DMS153 (cell line): Measurements from ENCODE around the gene KCNMA1.
"Not testable (repeated sequence)": the region's sequence is repeated elsewhere in the genome, so short reads cannot be mapped to it uniquely, and the experiment has no call there.

Experiments
- DNase-seq: peaks from one replicate; lab custom pipeline; 2025; lab: John Stamatoyannopoulos, UW

Gene KCNMA1

DNA sequence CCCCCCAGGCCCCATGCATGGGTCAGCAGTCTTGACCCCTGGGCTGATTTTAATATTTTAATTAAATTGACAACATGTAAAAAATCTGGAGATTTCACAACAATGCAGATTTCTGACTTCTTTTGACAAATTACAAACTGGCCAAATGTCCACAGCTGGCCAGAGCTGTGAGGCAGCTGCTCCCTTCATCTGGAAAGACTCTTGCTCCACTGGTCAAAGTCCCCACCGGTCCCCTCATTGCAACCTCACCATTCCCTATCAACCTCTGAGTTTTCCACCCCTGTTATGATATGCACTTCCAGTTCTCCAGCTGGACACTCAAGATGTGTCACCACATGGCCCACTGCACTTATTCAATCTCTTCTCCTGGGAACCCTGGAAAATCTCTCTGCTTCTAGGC lies 266.2 kb downstream of the KCNMA1 start:
- no peak for DNase-seq

DNA sequence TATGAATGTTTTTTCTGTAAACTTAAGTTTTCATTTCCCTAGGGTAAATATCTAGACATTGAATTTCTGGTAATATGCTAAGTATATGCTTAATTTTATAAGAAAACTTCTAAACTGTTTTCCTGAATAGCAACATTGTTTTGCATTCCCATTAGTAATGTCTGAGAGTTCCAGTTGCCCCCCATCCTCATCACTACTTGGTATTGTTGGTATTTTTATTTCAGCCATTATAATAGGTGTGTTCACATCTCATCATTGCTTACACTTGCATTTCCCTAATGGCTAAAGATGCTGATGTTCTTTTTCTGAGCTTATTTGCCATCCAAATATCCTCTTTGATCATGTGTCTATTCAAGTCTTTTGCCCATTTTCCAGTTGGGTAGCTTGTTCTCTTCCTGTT lies 269.6 kb downstream of the KCNMA1 start:
- DNase-seq: no peak

DNA sequence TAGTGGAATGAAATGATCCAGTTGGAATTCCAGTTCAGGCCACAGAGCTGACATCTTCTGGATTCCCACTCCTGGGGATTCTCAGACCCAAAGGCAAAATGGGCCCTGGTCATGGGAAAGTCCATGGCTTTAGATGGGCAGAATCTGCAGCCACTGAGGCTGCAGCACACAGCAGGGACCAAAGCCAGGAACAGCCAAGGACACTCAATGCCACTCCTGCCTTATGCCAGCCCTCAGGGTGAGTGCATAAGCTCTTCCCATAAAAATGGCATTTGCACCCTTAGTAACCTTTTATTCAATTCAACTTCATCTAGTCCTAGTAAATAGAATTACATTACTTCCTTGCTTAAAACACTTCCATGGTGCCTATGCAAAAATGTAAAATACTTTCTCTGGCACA lies 274.4 kb downstream of the KCNMA1 start:
- no peak for DNase-seq

DNA sequence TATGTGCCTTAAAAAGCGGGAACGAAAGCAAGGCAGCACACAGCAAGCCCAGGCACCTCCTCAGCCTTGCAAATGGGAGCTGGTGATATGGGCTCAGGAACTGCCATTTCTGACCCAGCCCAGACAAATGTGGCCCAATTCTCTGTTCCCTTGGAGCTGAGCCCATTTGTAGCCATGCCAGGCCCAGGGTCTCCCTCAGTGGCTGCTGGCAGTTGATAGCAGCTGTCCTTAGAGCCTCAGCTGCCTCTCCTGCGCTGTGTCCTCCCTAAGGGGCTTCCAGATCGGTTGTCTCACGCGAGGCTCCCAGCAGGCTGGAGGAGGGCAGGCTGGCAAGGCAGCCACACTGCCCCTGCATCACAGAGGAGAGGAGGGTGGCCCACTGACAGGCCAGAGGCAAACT lies 275.8 kb downstream of the KCNMA1 start:
- DNase-seq: no peak

DNA sequence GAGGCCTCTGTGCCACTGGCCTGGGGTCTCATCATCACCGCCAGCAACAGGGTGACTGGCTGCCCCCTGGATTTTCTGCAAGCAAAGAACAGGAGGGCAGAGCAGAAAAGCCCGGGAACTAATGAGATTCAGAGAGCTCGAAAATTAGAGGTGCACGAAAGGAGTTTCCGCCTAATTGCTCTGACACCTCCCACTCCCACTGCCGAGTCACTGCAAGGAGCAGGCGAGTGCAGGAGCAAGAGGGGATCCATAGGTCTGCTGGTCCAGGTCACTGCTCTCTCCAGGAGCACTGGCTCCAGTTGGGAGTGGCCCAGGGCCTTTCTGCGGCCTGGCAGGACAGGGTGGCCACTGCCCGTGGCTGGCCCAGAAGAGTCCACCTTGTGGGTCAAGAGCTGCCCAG lies 276.2 kb downstream of the KCNMA1 start:
- DNase-seq: no peak

DNA sequence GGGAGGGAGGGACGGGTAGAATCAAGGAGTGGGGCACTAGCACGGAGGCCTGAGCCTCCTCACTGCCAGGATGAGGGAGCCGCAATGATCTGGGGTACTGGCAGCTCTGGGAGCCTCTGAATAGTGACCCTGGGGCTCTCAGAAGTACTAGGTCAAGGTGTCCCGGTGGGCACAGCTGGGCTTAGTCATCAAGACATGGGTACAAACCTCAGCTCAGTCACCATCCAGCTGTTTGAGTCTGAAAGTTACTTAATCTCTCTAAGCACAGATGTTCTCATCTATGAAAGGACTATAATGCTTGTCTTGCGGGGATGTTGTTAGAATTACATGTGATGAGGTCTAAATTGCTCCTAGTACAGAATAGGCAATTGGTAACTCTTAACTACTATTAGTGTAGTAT lies 276.8 kb downstream of the KCNMA1 start:
- no peak for DNase-seq

DNA sequence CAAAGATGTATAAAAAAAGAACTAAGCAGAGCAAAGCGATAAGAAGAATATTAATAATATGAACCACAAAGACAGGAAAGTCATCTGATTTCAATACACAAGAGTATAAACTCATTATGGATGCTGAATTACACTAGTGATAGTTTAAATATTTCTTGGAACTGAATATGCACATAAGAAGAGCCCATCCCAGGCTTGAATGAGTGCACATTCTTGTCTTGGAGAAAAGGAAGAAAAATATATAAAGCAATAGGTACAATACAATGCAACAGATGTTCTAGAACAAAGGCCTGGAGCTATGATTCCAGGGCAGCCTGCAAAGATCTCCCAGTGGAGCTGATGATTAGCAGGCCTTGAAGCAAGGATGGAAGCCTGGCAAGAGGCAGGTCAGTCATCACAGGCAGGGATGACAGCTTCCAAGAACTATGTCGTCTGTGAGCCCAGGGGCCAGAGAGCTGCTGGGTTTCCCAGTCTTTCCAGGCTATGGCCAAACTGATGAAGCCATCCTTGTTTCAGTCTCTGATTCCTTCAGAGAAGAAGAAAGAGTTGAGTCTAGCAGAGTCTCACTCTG lies 277.6 kb downstream of the KCNMA1 start:
- DNase-seq: no peak

GRCh38 chr10:77359287-77359691 lies 278.3 kb downstream of the KCNMA1 start:
- DNase-seq: no peak

- no peak for DNase-seq
These were observed 279.0 kb downstream of the KCNMA1 start for GRCh38 chr10:77358656-77359055.

DNA sequence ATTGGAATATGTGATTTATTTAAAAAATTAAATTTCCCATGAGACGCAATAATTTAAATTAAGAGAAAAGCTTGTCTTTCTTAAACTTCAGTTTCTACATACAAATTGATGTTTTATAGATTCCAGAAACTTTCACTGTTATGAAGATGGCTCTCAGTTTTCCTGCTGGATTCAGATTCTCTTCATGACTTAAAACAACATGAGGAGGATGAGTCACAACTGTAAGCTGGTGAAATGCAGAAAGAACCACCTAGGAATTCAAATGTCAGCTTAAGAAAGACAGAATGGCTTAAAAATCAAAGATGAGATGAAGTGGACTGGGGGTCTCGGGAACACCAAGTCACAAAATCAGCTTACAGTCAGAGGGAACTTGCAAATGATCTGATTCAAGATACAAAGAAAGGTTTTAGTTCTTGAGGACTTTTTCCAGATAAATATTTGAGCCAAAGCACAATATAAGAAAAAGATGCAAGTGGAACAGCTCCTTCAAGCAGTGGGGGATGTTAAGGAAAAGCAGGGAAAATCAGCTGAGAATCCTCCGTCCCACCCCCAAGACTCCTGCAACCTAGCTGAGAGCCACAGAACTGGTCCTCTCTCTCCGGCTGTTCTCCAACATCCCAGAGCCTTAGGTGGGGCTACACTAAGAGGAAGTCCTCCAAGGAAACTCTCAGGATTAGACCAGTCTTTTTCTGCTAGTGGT lies 279.8 kb downstream of the KCNMA1 start:
- DNase-seq: no peak

GRCh38 chr10:77357185-77357584 lies 280.4 kb downstream of the KCNMA1 start:
- no peak for DNase-seq

- no peak for DNase-seq
These were observed 281.8 kb downstream of the KCNMA1 start for GRCh38 chr10:77355844-77356243.

GRCh38 chr10:77351386-77351785 lies 286.2 kb downstream of the KCNMA1 start:
- no peak for DNase-seq

DNA sequence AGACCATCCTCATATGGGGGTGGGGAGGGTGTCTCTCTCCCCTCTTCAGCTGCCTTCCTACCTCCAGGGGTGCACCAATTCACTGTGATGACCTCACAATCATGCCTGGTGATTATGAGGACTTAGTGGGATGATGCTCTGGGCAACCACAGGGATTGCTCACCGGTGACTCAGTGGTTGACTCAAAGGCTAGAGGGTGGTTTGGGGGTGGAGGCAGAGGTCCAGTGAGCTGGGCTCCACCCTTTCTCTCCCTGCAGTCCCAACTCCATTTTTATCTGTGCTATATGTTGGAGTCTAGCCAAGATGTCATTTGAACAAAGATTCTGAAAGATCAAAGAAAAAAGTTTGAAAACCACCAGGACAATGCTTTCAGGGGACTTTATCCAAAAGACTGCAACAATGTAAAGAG lies 286.9 kb downstream of the KCNMA1 start:
- DNase-seq: no peak

DNA sequence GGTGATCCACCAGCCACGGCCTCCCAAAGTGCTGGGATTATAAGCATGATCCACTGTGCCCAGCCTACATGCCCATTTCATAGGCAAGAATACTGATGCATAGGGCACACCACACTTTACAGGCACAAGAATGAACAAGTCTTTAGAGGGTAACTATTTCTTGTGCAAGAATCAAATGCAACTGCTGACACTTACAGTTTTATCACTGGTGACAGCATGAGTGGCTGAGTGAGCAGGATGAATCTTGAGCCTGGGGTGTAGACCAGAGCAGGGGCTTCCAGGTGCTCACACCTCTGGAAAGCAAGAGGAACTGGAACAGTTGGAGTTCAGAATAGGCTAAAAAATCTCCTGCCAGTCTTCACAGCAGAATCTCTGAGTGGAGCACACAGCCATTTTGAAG lies 287.5 kb downstream of the KCNMA1 start:
- DNase-seq: no peak

GRCh38 chr10:77349226-77349625 lies 288.4 kb downstream of the KCNMA1 start:
- DNase-seq: no peak

DNA sequence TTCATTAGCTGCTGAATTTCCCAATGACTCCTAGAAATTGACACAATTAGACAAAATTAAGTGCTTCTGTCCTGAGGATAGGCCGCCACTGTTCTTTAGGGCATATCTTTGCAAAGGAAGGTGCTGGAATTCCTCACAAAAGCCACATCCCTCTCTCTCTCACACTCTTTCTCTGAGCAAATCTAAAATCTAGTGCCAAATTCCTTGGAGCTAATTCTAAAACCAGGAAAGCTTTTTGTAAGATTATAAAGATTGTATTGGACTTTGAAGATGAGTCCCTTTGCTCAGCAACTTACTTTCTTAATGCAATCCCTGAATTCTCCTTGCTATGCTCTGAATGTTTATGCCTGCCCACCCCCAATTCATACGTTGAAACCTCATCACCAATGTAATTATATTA lies 288.9 kb downstream of the KCNMA1 start:
- no peak for DNase-seq

DNA sequence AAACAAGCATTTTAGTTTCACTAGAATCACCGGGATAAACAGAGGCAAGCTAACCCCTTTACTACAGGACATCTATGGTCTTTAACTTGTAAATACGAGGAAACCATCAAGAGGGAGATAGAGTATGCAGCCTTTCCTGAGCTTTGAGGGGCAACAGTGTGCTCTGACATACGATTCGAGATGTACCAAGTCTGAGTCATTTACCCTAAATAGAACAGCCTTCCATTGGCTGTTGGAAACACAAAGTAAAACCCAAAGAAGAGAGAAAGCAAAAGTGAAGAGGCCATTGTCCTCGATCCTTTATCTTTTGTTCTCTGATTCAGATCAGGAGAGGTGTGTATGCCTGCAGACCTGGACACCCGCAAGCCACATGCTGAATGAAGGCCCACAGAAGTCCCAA lies 289.5 kb downstream of the KCNMA1 start:
- no peak for DNase-seq

DNA sequence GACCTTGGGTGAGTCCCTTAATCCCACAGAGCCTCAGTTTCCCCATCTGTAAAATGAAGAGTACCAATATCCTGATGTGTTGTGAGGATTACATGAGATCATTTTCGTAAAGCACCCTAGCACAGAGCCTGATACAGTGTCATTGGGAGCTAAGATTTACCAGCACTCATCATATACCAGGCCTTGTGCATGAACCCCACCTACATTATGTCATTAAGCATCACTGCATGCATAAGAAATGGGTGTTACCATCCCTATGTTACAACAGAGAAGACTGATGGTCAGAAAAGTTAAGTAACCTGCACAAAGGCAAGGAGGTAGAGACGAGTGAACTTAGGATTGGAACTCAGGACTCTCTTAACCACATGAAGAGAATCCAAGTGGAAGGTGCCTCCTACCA lies 290.6 kb downstream of the KCNMA1 start:
- DNase-seq: no peak

GRCh38 chr10:77341055-77341454 lies 296.6 kb downstream of the KCNMA1 start:
- no peak for DNase-seq

DNA sequence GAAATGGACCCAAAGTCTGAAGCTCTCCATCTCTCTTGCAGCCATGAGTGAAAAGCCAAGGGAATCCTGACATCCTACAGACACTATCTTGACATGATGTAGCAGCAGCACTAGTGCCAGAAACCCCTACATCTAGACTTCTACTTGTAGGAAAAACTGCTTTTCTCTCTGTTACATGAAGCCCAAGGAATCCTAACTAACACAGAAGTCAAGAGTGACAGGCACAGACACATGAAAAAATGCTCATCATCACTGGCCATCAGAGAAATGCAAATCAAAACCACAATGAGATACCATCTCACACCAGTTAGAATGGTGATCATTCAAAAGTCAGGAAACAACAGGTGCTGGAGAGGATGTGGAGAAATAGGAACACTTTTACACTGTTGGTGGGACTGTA lies 297.7 kb downstream of the KCNMA1 start:
- DNase-seq: not testable (repeated sequence)

GRCh38 chr10:77339166-77339565 lies 298.4 kb downstream of the KCNMA1 start:
- DNase-seq: no peak

DNA sequence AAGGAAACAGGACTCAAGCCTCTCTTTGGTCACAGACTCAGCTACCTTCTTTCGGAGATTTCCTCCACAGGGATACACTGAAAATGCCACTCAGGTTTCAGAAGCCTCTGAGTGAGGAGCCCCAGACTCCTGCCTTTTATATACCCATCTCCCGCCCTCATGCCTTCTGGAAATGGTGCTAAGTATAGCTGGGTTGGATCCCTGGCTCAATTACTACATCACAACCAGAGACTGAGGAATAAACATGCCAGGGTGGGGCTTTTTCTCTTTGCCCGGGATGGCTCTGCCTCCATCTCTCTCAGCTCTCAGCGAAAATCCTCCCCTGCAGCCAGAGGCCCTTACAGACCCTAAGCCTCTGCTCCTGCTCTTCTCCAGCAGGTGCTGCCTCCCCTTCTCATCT lies 299.5 kb downstream of the KCNMA1 start:
- no peak for DNase-seq

- DNase-seq: no peak
These were observed 303.1 kb downstream of the KCNMA1 start for GRCh38 chr10:77334501-77334900.
